ENCODE results near the gene BCL6.

The BCL6 gene

GRCh38 chr3:187738331-187739093 lies 6.8 kb downstream of the BCL6 start:
- FAIRE-seq, result no peak

DNA sequence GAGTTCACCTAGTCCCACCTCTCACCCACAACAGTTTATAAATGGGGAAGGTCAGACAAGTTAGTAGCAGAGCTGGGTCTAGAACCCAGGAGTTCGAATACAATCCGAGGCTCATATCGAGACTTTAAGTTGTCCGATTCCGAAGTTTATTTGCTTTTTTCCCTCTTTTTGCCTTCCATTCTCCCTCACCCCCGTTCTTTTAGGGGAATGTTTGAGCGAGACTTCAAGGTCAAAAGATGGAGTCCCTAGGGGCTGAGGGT lies 7.3 kb downstream of the BCL6 start:
- FAIRE-seq, result no peak

DNA sequence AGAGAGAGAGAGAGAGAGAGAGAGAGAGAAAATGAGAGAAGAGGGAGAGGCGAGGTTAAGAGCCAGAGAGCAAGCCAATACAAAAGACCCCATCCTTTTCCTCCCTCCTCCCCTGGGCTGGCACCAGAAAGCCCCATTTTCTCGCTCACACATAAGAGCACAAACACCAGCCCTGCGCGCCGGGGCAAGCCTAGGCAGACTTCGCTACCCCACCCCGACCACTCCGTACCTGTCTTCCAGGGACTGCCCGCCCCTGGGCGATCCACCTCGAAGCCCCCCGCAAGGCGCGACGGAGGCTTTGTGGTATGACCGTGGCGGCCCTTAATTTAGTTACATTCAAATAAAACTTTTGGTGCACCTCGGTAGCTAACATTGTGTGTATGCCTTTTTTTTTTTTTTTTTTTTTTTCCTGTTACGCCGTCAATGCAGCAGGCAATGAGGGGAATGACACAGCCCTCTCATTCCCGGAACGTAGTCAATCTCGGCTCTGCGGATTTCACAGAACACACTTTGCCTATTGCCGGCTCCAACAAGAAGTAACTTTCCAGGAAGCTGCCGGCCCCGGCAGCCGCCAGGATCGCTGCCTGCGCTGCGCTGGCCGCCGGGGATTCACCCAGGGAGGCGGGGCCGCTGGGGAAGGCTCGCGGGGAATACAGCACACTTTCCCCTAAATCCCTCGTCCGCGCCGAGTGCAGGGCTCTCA lies 7.7 kb downstream of the BCL6 start:
- FAIRE-seq, result no peak

GRCh38 chr3:187737006-187737367 lies 8.3 kb downstream of the BCL6 start:
- FAIRE-seq, result no peak

- FAIRE-seq, result no peak
Measured at GRCh38 chr3:187736418-187736871, 8.8 kb downstream of the BCL6 start.

GRCh38 chr3:187735837-187736236 lies 9.4 kb downstream of the BCL6 start:
- FAIRE-seq, result no peak

GRCh38 chr3:187735383-187735782 lies 9.9 kb downstream of the BCL6 start:
- no peak for FAIRE-seq

- FAIRE-seq, result no peak
Measured at GRCh38 chr3:187734841-187735240, 10.4 kb downstream of the BCL6 start.

DNA sequence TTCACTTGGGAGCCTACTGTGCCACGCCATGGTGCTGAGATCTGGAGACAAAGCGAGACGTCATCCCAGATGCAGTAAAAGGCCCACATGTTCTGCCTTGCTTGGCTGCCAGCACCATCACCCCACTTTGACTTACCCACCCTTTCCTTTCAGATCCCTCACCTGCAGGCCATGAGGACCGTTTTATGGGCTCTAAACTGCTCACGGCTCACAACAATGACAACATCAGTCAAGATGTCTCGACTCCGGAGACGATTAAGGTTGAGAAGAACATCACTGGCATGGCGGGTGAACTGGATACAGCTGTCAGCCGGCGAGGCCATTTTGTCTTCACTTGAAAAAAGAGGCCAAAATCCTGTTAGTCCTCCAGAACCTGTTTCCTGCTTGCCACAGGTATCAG lies 11.9 kb downstream of the BCL6 start:
- no peak for FAIRE-seq

- no peak for FAIRE-seq
Measured at GRCh38 chr3:187729598-187729997, 15.7 kb downstream of the BCL6 start.

GRCh38 chr3:187728940-187729583 lies 16.2 kb downstream of the BCL6 start:
- no peak for FAIRE-seq

GRCh38 chr3:187728248-187728647 lies 17.0 kb downstream of the BCL6 start:
- no peak for FAIRE-seq

DNA sequence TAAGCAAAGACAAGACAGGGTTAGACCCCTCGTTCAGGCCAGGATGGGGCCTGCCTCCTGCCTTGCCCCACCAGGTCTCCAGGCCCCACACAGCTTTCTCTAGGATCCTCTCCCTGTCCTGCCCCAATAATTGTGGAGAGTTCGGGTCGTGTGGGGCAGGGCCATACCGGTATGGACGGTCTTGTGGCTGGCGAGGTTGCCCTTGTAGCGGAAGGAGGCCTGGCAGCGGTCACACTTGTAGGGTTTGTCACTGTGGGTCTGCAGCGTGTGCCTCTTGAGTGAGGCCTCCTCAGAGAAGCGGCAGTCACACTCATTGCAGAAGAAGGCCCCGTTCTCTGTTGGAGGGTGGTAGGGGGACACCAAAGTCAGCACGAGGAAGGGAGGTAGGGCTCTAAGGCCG lies 18.7 kb downstream of the BCL6 start:
- no peak for FAIRE-seq

- FAIRE-seq, result no peak
Measured at GRCh38 chr3:187725653-187726370, 19.5 kb downstream of the BCL6 start.

DNA sequence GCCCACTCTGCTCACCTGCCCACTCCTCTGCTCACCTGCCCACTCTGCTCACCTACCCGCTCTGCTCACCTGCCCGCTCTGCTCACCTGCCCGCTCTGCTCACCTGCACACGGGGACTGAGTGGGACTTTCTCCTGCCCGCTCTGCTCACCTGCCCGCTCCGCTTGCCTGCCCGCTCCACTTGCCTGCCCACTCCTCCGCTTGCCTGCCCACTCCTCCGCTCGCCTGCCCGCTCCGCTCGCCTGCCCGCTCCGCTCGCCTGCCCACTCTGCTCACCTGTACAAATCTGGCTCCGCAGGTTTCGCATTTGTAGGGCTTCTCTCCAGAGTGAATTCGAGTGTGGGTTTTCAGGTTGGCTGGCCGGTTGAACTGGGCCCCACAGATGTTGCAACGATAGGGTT lies 20.0 kb downstream of the BCL6 start:
- no peak for FAIRE-seq

GRCh38 chr3:187722206-187722612 lies 23.1 kb downstream of the BCL6 start:
- no peak for FAIRE-seq

- FAIRE-seq, result no peak
Measured at GRCh38 chr3:187721055-187721454, 24.2 kb downstream of the BCL6 start.

- no peak for FAIRE-seq
Measured at GRCh38 chr3:187720337-187720670, 25.0 kb downstream of the BCL6 start.

- FAIRE-seq, result no peak
Measured at GRCh38 chr3:187719628-187720336, 25.5 kb downstream of the BCL6 start.

DNA sequence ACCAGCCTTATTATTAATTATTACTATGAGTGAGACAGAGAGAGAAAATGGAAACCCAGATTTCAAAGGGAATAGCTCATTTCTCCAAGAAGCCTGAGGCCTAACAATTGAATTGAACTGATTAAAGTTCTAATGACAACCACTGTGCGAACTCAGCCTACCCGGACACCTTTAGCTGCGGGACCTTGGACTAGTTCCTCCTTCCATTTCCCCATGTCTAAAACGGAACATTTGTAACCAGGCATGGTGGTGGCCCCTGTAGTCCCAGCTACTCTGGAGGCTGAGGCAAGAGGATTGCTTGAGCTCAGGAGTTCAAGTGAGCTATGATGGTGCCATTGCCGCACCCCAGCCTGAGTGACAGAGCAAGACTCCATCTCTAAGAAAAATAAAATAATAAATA lies 26.5 kb downstream of the BCL6 start:
- FAIRE-seq, result no peak

GRCh38 chr3:187717572-187717971 lies 27.7 kb downstream of the BCL6 start:
- no peak for FAIRE-seq

DNA sequence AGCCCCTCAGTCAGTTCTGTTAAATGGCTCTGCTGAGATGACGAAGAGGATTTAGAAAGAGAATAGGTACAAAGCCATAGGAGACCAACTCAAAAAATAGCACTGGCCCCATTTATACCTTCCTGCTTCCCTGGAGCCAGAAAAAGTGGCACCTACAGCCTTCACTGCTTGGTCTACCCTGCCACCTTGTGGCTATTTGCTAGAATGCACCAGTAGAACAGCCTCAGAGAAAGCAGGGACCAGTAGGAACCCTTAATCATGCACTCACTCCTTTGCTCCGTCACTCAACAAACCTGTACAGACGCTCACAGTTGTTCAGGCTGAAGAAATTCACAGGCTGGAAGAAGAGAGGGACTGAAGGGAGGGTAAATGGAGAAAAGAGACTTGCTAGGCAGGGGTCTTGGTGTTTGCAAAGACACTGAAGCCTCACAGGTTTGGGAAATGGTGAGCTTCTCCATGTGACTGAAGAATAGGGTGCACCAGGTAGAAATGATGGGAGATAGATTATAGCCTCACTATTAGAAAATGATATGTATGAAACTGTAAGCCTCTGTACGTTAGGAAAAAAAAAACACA lies 30.8 kb downstream of the BCL6 start:
- no peak for FAIRE-seq

GRCh38 chr3:187713504-187713903 lies 31.8 kb downstream of the BCL6 start:
- FAIRE-seq, result no peak

Measured in colon (tissue), 2 donors.